Measurements from ENCODE around the gene TMEM236.

Gene TMEM236

GRCh38 chr10:17833656-17834055, 81.7 kb downstream of the TMEM236 start:
- no peak for DNase-seq (ENCODE audit: low read depth, low spot score)
- ChIA-PET CTCF (interaction anchor here (1.3 to 3.2 kb wide), 2 partner anchors 12 to 91 kb away, joined by 3 to 12 read pairs; no protein-coding TSS in a partner anchor), POLR2A (no interaction called here)
- H3K4me3 ChIP-seq (ENCODE audit: low read depth, low read length) = no peak overlapping the region
- TF ChIP-seq, protein P1, sequence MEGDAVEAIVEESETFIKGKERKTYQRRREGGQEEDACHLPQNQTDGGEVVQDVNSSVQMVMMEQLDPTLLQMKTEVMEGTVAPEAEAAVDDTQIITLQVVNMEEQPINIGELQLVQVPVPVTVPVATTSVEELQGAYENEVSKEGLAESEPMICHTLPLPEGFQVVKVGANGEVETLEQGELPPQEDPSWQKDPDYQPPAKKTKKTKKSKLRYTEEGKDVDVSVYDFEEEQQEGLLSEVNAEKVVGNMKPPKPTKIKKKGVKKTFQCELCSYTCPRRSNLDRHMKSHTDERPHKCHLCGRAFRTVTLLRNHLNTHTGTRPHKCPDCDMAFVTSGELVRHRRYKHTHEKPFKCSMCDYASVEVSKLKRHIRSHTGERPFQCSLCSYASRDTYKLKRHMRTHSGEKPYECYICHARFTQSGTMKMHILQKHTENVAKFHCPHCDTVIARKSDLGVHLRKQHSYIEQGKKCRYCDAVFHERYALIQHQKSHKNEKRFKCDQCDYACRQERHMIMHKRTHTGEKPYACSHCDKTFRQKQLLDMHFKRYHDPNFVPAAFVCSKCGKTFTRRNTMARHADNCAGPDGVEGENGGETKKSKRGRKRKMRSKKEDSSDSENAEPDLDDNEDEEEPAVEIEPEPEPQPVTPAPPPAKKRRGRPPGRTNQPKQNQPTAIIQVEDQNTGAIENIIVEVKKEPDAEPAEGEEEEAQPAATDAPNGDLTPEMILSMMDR (IDR thresholded peaks at IDR 0.05; ENCODE audit: insufficient read depth, low read length, missing control alignments) = no peak

GRCh38 chr10:17835688-17836087, 83.7 kb downstream of the TMEM236 start:
- ChIA-PET CTCF (interaction anchor here (1.0 to 3.2 kb wide), 2 partner anchors 9 to 10 kb away, joined by 3 to 12 read pairs; no protein-coding TSS in a partner anchor), POLR2A (no interaction called here)
- H3K4me3 ChIP-seq (ENCODE audit: low read depth, low read length) = no peak overlapping the region
- DNase-seq (ENCODE audit: low read depth, low spot score) = peak; percentile 71
- TF ChIP-seq, protein P1 (IDR thresholded peaks at IDR 0.05; ENCODE audit: insufficient read depth, low read length, missing control alignments) = no peak

- DNase-seq (ENCODE audit: low read depth, low spot score) = no peak
- POLR2A ChIA-PET = interaction anchor here (0.6 kb wide), 1 partner anchor 15 kb away, joined by 3 read pairs; no protein-coding TSS in a partner anchor
- H3K4me3 ChIP-seq (ENCODE audit: low read depth, low read length) = peak overlapping the region; percentile 31
- TF ChIP-seq, protein P1 (IDR thresholded peaks at IDR 0.05; ENCODE audit: insufficient read depth, low read length, missing control alignments) = no peak
- CTCF ChIA-PET = interaction anchor here (3.2 kb wide), 1 partner anchor 9 kb away, joined by 12 read pairs; no protein-coding TSS in a partner anchor
Observed at GRCh38 chr10:17836942-17837341, 84.9 kb downstream of the TMEM236 start.

- ChIA-PET CTCF (interaction anchor here (1.0 to 2.0 kb wide), 3 partner anchors 9 to 379 kb away, joined by 3 to 13 read pairs (median 5); no protein-coding TSS in a partner anchor), POLR2A (no interaction called here)
- TF ChIP-seq, protein P1 (IDR thresholded peaks at IDR 0.05; ENCODE audit: insufficient read depth, low read length, missing control alignments) = no peak
- H3K4me3 ChIP-seq (ENCODE audit: low read depth, low read length) = no peak overlapping the region
- no peak for DNase-seq (ENCODE audit: low read depth, low spot score)
Observed at GRCh38 chr10:17838080-17838648, 86.2 kb downstream of the TMEM236 start.

- no peak for DNase-seq (ENCODE audit: low read depth, low spot score)
- POLR2A ChIA-PET = no interaction called here
- TF ChIP-seq, protein P1 (IDR thresholded peaks at IDR 0.05; ENCODE audit: insufficient read depth, low read length, missing control alignments) = no peak
- CTCF ChIA-PET = no interaction called here
- no peak overlapping the region for H3K4me3 ChIP-seq (ENCODE audit: low read depth, low read length)
Observed at GRCh38 chr10:17841050-17841449, 89.0 kb downstream of the TMEM236 start.

- ChIA-PET POLR2A (no interaction called here), CTCF (interaction anchor here (6.4 kb wide), 1 partner anchor 371 kb away, joined by 143 read pairs; no protein-coding TSS in a partner anchor)
- no peak for DNase-seq (ENCODE audit: low read depth, low spot score)
- TF ChIP-seq, protein P1 (IDR thresholded peaks at IDR 0.05; ENCODE audit: insufficient read depth, low read length, missing control alignments) = no peak
- no peak overlapping the region for H3K4me3 ChIP-seq (ENCODE audit: low read depth, low read length)
Observed at GRCh38 chr10:17842641-17843040, 90.6 kb downstream of the TMEM236 start.

All from AG04449 (cell line).